Right atrium auricular region (tissue), 2 donors: ENCODE measurements around the gene CCDC197. TPM values are rescaled to one million over a fixed set of nuclear protein-coding genes. Genes with fewer than 3 reads are reported as not detected.

Source experiments
- DNase-seq: peaks from one replicate; pipeline ENCODE4 v3.0.0-alpha.2; 2019; ENCODE audit warnings: low spot score
- H3K27ac ChIP-seq, 2 donors: fragments of 200-600 bp; sonication (generic); 1 replicate in 1 of 2; 2 replicates in 1 of 2; pipeline ENCODE4 v1.5.1; 2016 to 2019
- H3K27me3 ChIP-seq, 2 donors: fragments of 200-600 bp; sonication (generic); one replicate each; pipeline versions ENCODE4 v1.5.1 to v1.6.0; 2017 to 2019
- H3K36me3 ChIP-seq: fragments of 200-600 bp; sonication (generic); one replicate; pipeline ENCODE4 v1.5.1; 2016
- H3K4me1 ChIP-seq, 2 donors: fragments of 200-600 bp; sonication (generic); one replicate each; pipeline versions ENCODE4 v1.5.1 to v1.6.0; 2017 to 2019
- H3K4me3 ChIP-seq, 2 donors: fragments of 200-600 bp; sonication (generic); 1 replicate in 1 of 2; 2 replicates in 1 of 2; pipeline ENCODE4 v1.5.1; 2017 to 2019; ENCODE audit warnings: mild to moderate bottlenecking in 1 of 2, moderate library complexity in 1 of 2
- H3K9me3 ChIP-seq, 2 donors: fragments of 200-600 bp; sonication (generic); one replicate each; pipeline ENCODE4 v1.5.1; 2019
- CTCF ChIP-seq, 2 donors: fragments of 200-600 bp; sonication (generic); IDR thresholded peaks; one replicate each; pipeline ENCODE4 v1.5.1; 2019; ENCODE audit warnings: antibody characterized with exemption in 2 of 2
- total RNA-seq, 2 donors: library from RNA; depleted of rRNA; stranded (reverse); fragments of >200 nt; gene quantifications; one replicate each; pipeline ENCODE4 v1.1.0, GENCODE V29; 2016

CCDC197 gene
- total RNA-seq, 2 donors from 2014 or later, result not detected

GRCh38 chr14:94021416-94022157 is 24.5 kb downstream of the CCDC197 start:
- Histone ChIP-seq H3K27me3 (no peaks in the 10 kb centered on the region), H3K9me3 (no peaks in the 10 kb centered on the region), H3K36me3 (no peaks in the 10 kb centered on the region), H3K27ac (no peak overlapping the region), H3K4me1 (peaks cover 0 to 3% of the 10 kb centered on the region in 2 donors), H3K4me3 (no peak overlapping the region)
- no peak for TF ChIP-seq CTCF (IDR thresholded peaks at IDR 0.05)
- no peak for DNase-seq

DNA sequence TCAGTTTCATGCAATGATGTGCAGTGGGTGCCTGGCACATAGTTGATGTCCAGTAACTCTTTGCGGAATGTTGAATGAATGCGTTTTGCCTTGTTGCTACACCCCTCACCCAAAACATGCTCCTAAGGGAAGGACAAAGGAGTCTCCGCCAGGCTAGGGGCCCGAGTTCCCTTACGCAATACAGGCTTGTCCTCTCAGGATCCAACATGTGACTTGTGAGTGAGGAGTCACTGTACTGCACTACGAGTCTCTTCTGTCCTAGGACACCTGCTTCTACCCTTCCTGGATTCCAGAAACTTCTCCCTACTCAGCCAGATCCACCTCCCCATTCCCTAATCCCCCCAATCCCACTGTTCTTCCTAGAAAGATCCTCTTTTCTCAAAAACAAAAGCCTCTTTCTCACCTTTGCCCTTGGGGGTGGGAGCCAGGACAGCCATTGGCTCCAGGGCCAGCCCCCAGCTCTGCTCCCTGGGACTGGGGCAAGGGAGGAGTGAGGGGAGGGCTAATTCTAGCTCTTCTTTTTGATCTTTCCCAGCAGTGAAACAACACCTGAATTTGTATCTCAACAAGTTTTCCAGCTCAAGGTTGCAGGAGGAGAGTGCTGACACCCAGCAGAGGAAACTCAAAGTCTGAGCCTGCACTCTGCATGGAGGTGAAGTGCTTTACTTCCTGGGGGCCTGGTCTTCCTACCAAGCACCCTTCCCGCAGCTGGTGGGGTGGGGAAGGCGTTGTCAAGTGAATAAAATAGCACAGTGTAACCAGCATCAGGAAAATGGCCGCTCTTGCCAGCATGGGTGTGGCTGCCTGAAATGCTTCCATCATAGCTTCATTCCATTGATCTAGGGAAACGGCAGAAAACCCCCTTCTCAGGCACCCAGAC is 25.7 kb downstream of the CCDC197 start:
- no peak for DNase-seq
- no peak overlapping the region for H3K4me3 ChIP-seq
- no peaks in the 10 kb centered on the region for H3K9me3 ChIP-seq
- H3K36me3 ChIP-seq, result no peaks in the 10 kb centered on the region
- peaks cover 0 to 9% of the 10 kb centered on the region in 2 donors for H3K4me1 ChIP-seq
- no peaks in the 10 kb centered on the region for H3K27me3 ChIP-seq
- H3K27ac ChIP-seq, result no peak overlapping the region
- TF ChIP-seq CTCF (IDR thresholded peaks at IDR 0.05), result no peak

DNA sequence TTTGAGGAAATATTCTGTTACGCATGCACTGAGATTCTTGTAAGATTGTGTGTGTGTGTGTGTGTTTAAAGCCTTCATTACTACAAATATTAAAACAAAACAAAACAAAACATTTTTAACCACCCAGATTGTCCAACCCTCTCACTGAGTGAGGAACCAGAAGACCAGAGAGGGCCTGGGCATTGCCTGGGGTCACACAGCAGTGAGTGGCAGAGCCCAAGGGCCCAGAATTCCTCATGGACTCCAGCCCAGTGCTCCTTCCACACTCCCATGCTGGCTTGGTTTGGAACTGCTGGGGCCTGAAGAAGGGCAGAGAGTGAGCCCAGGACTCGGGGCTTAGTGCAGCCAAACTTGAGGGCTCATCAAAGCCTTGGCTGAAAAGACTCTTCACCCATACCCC is 27.4 kb downstream of the CCDC197 start:
- no peaks in the 10 kb centered on the region for H3K9me3 ChIP-seq
- H3K36me3 ChIP-seq, result no peaks in the 10 kb centered on the region
- no peaks in the 10 kb centered on the region for H3K27me3 ChIP-seq
- no peak overlapping the region for H3K4me3 ChIP-seq
- no peak for TF ChIP-seq CTCF (IDR thresholded peaks at IDR 0.05)
- DNase-seq, result no peak
- peaks cover 0 to 9% of the 10 kb centered on the region in 2 donors for H3K4me1 ChIP-seq
- H3K27ac ChIP-seq, result no peak overlapping the region

GRCh38 chr14:94025720-94026119 is 28.6 kb downstream of the CCDC197 start:
- TF ChIP-seq CTCF (IDR thresholded peaks at IDR 0.05), result no peak
- H3K4me3 ChIP-seq, result peak overlapping the region; percentile 61 to 72
- H3K9me3 ChIP-seq, result no peaks in the 10 kb centered on the region
- H3K27ac ChIP-seq, result no peak overlapping the region
- H3K36me3 ChIP-seq, result no peaks in the 10 kb centered on the region
- no peaks in the 10 kb centered on the region for H3K27me3 ChIP-seq
- no peak for DNase-seq
- H3K4me1 ChIP-seq, result peaks cover 0 to 9% of the 10 kb centered on the region in 2 donors

GRCh38 chr14:94026173-94026888 is 29.2 kb downstream of the CCDC197 start, which contains the start of gene OTUB2:
Gene OTUB2 (plus strand): TSS chr14:94026340. CDS start chr14:94026538, 198 bp downstream.
- no peak for TF ChIP-seq CTCF (IDR thresholded peaks at IDR 0.05)
- peak within 1 kb of the TSS in 1 of 2 donors; percentile 32 for H3K27ac ChIP-seq
- H3K4me3 ChIP-seq, result peak within 1 kb of the TSS; percentile 61 to 72
- H3K36me3 ChIP-seq, result no peaks in the 10 kb centered on the region
- no peaks in the 10 kb centered on the region for H3K9me3 ChIP-seq
- H3K4me1 ChIP-seq, result peaks cover 0 to 9% of the 10 kb centered on the region in 2 donors
- peak; percentile 98 for DNase-seq
- no peaks in the 10 kb centered on the region for H3K27me3 ChIP-seq
